ENCODE results near the gene FOXL3.
"Not testable (repeated sequence)": the region's sequence is repeated elsewhere in the genome, so short reads cannot be mapped to it uniquely, and the experiment has no call there.

FOXL3 gene

GRCh38 chr7:289756-290553, at the start of gene FOXL3:
Gene FOXL3, plus strand, starts transcription at chr7:290170. Its CDS starts 0 bp downstream, at chr7:290170.
- H3K27me3 Mint-ChIP-seq: peaks cover 45% of the 10 kb centered on the region

GRCh38 chr7:240887-241421, 49.0 kb upstream of the FOXL3 start:
- Mint-ChIP-seq H3K27me3 (no peaks in the 10 kb centered on the region), H3K27ac (no peak overlapping the region), H3K4me1 (ENCODE audit: low read depth) (no peaks in the 10 kb centered on the region), H3K36me3 (ENCODE audit: low read depth) (no peaks in the 10 kb centered on the region), H3K9me3 (no peaks in the 10 kb centered on the region), H3K4me3 (no peak overlapping the region)

More at GRCh38 chr7:289756-290553, at the start of gene FOXL3:
- Mint-ChIP-seq H3K36me3 (ENCODE audit: low read depth) (no peaks in the 10 kb centered on the region), H3K4me1 (ENCODE audit: low read depth) (no peaks in the 10 kb centered on the region), H3K27ac (no peak within 1 kb of the TSS), H3K4me3 (no peak within 1 kb of the TSS), H3K9me3 (no peaks in the 10 kb centered on the region)

GRCh38 chr7:241513-241912, 48.5 kb upstream of the FOXL3 start:
- H3K4me1 Mint-ChIP-seq (ENCODE audit: low read depth): no peaks in the 10 kb centered on the region
- no peak overlapping the region for H3K27ac Mint-ChIP-seq
- H3K27me3 Mint-ChIP-seq: no peaks in the 10 kb centered on the region
- no peak overlapping the region for H3K4me3 Mint-ChIP-seq
- no peaks in the 10 kb centered on the region for H3K9me3 Mint-ChIP-seq
- H3K36me3 Mint-ChIP-seq (ENCODE audit: low read depth): no peaks in the 10 kb centered on the region

GRCh38 chr7:242826-243579, 47.0 kb upstream of the FOXL3 start:
- H3K4me1 Mint-ChIP-seq (ENCODE audit: low read depth); H3K9me3 Mint-ChIP-seq; H3K27ac Mint-ChIP-seq; H3K27me3 Mint-ChIP-seq; H3K4me3 Mint-ChIP-seq; H3K36me3 Mint-ChIP-seq (ENCODE audit: low read depth): not testable (repeated sequence)

- not testable (repeated sequence) for H3K27ac Mint-ChIP-seq; H3K36me3 Mint-ChIP-seq (ENCODE audit: low read depth); H3K4me1 Mint-ChIP-seq (ENCODE audit: low read depth); H3K27me3 Mint-ChIP-seq; H3K9me3 Mint-ChIP-seq; H3K4me3 Mint-ChIP-seq
Measured at GRCh38 chr7:243580-243978, 46.4 kb upstream of the FOXL3 start.

GRCh38 chr7:244974-245373, 45.0 kb upstream of the FOXL3 start:
- Mint-ChIP-seq H3K4me3 (no peak overlapping the region), H3K27ac (no peak overlapping the region), H3K36me3 (ENCODE audit: low read depth) (no peaks in the 10 kb centered on the region)

GRCh38 chr7:245574-246295, 44.2 kb upstream of the FOXL3 start:
- no peak overlapping the region for H3K4me3 Mint-ChIP-seq
- H3K4me1 Mint-ChIP-seq (ENCODE audit: low read depth): no peaks in the 10 kb centered on the region
- no peaks in the 10 kb centered on the region for H3K27me3 Mint-ChIP-seq
- no peaks in the 10 kb centered on the region for H3K36me3 Mint-ChIP-seq (ENCODE audit: low read depth)
- H3K9me3 Mint-ChIP-seq: no peaks in the 10 kb centered on the region
- H3K27ac Mint-ChIP-seq: no peak overlapping the region

More at GRCh38 chr7:244974-245373, 45.0 kb upstream of the FOXL3 start:
- no peaks in the 10 kb centered on the region for H3K9me3 Mint-ChIP-seq
- no peaks in the 10 kb centered on the region for H3K4me1 Mint-ChIP-seq (ENCODE audit: low read depth)
- no peaks in the 10 kb centered on the region for H3K27me3 Mint-ChIP-seq

GRCh38 chr7:246451-246850, 43.5 kb upstream of the FOXL3 start:
- H3K4me3 Mint-ChIP-seq: no peak overlapping the region
- H3K27me3 Mint-ChIP-seq: no peaks in the 10 kb centered on the region
- no peaks in the 10 kb centered on the region for H3K4me1 Mint-ChIP-seq (ENCODE audit: low read depth)
- no peaks in the 10 kb centered on the region for H3K9me3 Mint-ChIP-seq
- no peak overlapping the region for H3K27ac Mint-ChIP-seq
- no peaks in the 10 kb centered on the region for H3K36me3 Mint-ChIP-seq (ENCODE audit: low read depth)

GRCh38 chr7:247181-247580, 42.8 kb upstream of the FOXL3 start:
- Mint-ChIP-seq H3K27ac (no peak overlapping the region), H3K9me3 (no peaks in the 10 kb centered on the region), H3K4me3 (no peak overlapping the region), H3K4me1 (ENCODE audit: low read depth) (no peaks in the 10 kb centered on the region), H3K36me3 (ENCODE audit: low read depth) (no peaks in the 10 kb centered on the region), H3K27me3 (no peaks in the 10 kb centered on the region)

GRCh38 chr7:247636-248035, 42.3 kb upstream of the FOXL3 start:
- Mint-ChIP-seq H3K9me3 (no peaks in the 10 kb centered on the region), H3K27ac (no peak overlapping the region), H3K27me3 (no peaks in the 10 kb centered on the region), H3K36me3 (ENCODE audit: low read depth) (no peaks in the 10 kb centered on the region), H3K4me1 (ENCODE audit: low read depth) (no peaks in the 10 kb centered on the region), H3K4me3 (no peak overlapping the region)

GRCh38 chr7:248732-249435, 41.1 kb upstream of the FOXL3 start:
- Mint-ChIP-seq H3K27ac (no peak overlapping the region), H3K4me1 (ENCODE audit: low read depth) (no peaks in the 10 kb centered on the region), H3K4me3 (no peak overlapping the region), H3K27me3 (no peaks in the 10 kb centered on the region), H3K36me3 (ENCODE audit: low read depth) (no peaks in the 10 kb centered on the region), H3K9me3 (no peaks in the 10 kb centered on the region)

GRCh38 chr7:249989-250388, 40.0 kb upstream of the FOXL3 start:
- no peak overlapping the region for H3K27ac Mint-ChIP-seq
- no peak overlapping the region for H3K4me3 Mint-ChIP-seq
- no peaks in the 10 kb centered on the region for H3K9me3 Mint-ChIP-seq
- H3K4me1 Mint-ChIP-seq (ENCODE audit: low read depth): no peaks in the 10 kb centered on the region
- no peaks in the 10 kb centered on the region for H3K36me3 Mint-ChIP-seq (ENCODE audit: low read depth)
- no peaks in the 10 kb centered on the region for H3K27me3 Mint-ChIP-seq

GRCh38 chr7:250523-250922, 39.4 kb upstream of the FOXL3 start:
- no peaks in the 10 kb centered on the region for H3K4me1 Mint-ChIP-seq (ENCODE audit: low read depth)
- H3K4me3 Mint-ChIP-seq: no peak overlapping the region
- no peaks in the 10 kb centered on the region for H3K36me3 Mint-ChIP-seq (ENCODE audit: low read depth)
- H3K27ac Mint-ChIP-seq: no peak overlapping the region
- no peaks in the 10 kb centered on the region for H3K27me3 Mint-ChIP-seq
- H3K9me3 Mint-ChIP-seq: no peaks in the 10 kb centered on the region

- H3K9me3 Mint-ChIP-seq: no peaks in the 10 kb centered on the region
- no peak overlapping the region for H3K4me3 Mint-ChIP-seq
- H3K27ac Mint-ChIP-seq: no peak overlapping the region
- H3K36me3 Mint-ChIP-seq (ENCODE audit: low read depth): no peaks in the 10 kb centered on the region
- no peaks in the 10 kb centered on the region for H3K27me3 Mint-ChIP-seq
- no peaks in the 10 kb centered on the region for H3K4me1 Mint-ChIP-seq (ENCODE audit: low read depth)
Measured at GRCh38 chr7:251005-251404, 39.0 kb upstream of the FOXL3 start.

Data from stimulated activated naive CD8-positive, alpha-beta T cell treated with anti-CD3 and anti-CD28 coated beads, Interleukin-15, Interleukin-2, amounts not matched to agents 100 ng/mL and 50 ng/mL, for 24 hours (primary cell).